Liver (tissue), 3 donors: ENCODE measurements around the gene GHR.

Experiments used
- RXRA ChIP-seq, 2 donors: IDR thresholded peaks; 2 replicates each; pipeline ENCODE4 v1.6.1; 2017 to 2018; ENCODE audit warnings: antibody characterized with exemption in 2 of 2, mild to moderate bottlenecking in 1 of 2
- SP1 ChIP-seq: IDR thresholded peaks from 2 replicates; pipeline ENCODE4 v1.6.1; 2018; ENCODE audit warnings: antibody characterized with exemption, mild to moderate bottlenecking
- TAF1 ChIP-seq: conservative IDR thresholded peaks from 2 replicates; pipeline ENCODE4 v1.6.1; 2016; ENCODE audit warnings: antibody characterized with exemption, mild to moderate bottlenecking
- TF ChIP-seq, protein P1 (sequence below): fragments of 150-350 bp; IDR thresholded peaks from 2 replicates; pipeline ENCODE4 v1.5.1; 2017; ENCODE audit warnings: improper control_type of control experiment, low read depth, low read length; ENCODE audit not compliant: missing input control
- TF ChIP-seq, protein P2 (sequence below): IDR thresholded peaks from 2 replicates; pipeline ENCODE4 v1.6.1; 2016; ENCODE audit warnings: antibody characterized with exemption
- donor health status: healthy.
- donor health status: healthy.

DNA sequence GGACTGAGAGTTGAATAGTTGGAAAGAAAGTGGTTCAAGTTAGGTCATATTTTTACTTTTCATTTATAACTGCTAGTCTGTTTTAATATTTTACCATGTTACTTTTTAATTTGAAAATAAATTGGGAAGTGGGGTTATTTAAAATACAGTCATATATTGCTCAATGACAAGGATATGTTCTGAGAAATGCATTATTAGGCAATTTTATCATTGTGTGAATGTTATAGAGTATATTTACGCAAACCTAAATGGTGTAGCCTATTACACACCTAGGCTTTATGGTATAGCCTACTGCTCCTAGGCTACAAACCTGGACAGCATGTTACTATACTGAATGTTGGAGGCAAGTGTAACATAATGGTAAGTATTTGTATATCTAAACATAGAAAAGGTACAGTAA lies 338.6 kb downstream of the GHR start:
- TF ChIP-seq, protein P1, sequence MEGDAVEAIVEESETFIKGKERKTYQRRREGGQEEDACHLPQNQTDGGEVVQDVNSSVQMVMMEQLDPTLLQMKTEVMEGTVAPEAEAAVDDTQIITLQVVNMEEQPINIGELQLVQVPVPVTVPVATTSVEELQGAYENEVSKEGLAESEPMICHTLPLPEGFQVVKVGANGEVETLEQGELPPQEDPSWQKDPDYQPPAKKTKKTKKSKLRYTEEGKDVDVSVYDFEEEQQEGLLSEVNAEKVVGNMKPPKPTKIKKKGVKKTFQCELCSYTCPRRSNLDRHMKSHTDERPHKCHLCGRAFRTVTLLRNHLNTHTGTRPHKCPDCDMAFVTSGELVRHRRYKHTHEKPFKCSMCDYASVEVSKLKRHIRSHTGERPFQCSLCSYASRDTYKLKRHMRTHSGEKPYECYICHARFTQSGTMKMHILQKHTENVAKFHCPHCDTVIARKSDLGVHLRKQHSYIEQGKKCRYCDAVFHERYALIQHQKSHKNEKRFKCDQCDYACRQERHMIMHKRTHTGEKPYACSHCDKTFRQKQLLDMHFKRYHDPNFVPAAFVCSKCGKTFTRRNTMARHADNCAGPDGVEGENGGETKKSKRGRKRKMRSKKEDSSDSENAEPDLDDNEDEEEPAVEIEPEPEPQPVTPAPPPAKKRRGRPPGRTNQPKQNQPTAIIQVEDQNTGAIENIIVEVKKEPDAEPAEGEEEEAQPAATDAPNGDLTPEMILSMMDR: no peak
- TF ChIP-seq RXRA (IDR thresholded peaks at IDR 0.05) (no peak), TAF1 (no peak), SP1 (no peak)
- TF ChIP-seq, protein P2, sequence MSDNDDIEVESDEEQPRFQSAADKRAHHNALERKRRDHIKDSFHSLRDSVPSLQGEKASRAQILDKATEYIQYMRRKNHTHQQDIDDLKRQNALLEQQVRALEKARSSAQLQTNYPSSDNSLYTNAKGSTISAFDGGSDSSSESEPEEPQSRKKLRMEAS: no peak
